Spleen (tissue), 11 donors: ENCODE data around the gene FLNB. TPM values are rescaled to one million over a fixed set of nuclear protein-coding genes. Genes with fewer than 3 reads are reported as not detected.
A peak's percentile ranks its signal among the peaks of the same experiment; 100 is the strongest.

Experiments
- DNase-seq: peaks from one replicate; pipeline ENCODE4 v3.0.0-alpha.2; 2020
- H3K27ac ChIP-seq, 8 donors: fragments of 200-600 bp; sonication (generic) in 7 of 8; 1 replicate in 4 of 8; 2 replicates in 4 of 8; pipeline versions ENCODE4 v1.5.0 to v1.8.0; 2016 to 2021; ENCODE audit warnings: inconsistent platforms in 4 of 8, mild to moderate bottlenecking in 4 of 8, moderate library complexity in 1 of 8
- H3K27me3 ChIP-seq, 7 donors: fragments of 200-600 bp; sonication (generic) in 6 of 7; replicated peaks in 1 of 7; 1 replicate in 4 of 7; 2 replicates in 3 of 7; pipeline versions ENCODE4 v1.5.0 to v1.8.0; 2016 to 2021; ENCODE audit warnings: inconsistent platforms in 3 of 7, mild to moderate bottlenecking in 1 of 7
- H3K36me3 ChIP-seq, 6 donors: fragments of 200-600 bp; sonication (generic) in 5 of 6; 1 replicate in 4 of 6; 2 replicates in 2 of 6; pipeline versions ENCODE4 v1.5.0 to v1.8.0; 2016 to 2021; ENCODE audit warnings: inconsistent platforms in 2 of 6
- H3K4me1 ChIP-seq, 6 donors: fragments of 200-600 bp; sonication (generic) in 5 of 6; 1 replicate in 3 of 6; 2 replicates in 3 of 6; pipeline versions ENCODE4 v1.5.0 to v1.8.0; 2016 to 2021; ENCODE audit warnings: inconsistent platforms in 3 of 6
- H3K4me3 ChIP-seq, 8 donors: fragments of 200-600 bp; sonication (generic) in 7 of 8; 1 replicate in 4 of 8; 2 replicates in 4 of 8; pipeline versions ENCODE4 v1.5.0 to v1.8.0; 2016 to 2021; ENCODE audit warnings: inconsistent platforms in 4 of 8, mild to moderate bottlenecking in 4 of 8, moderate library complexity in 2 of 8
- H3K9me3 ChIP-seq, 8 donors: fragments of 200-600 bp; sonication (generic) in 7 of 8; 1 replicate in 4 of 8; 2 replicates in 4 of 8; pipeline versions ENCODE4 v1.5.0 to v1.8.0; 2016 to 2021; ENCODE audit warnings: inconsistent platforms in 4 of 8
- CTCF ChIP-seq, 11 experiments: fragments of 200-600 bp in 7 of 11; fragments of 450-650 bp in 4 of 11; sonication (generic) in 4 of 11; IDR thresholded peaks in 8 of 11; conservative IDR thresholded peaks in 3 of 11; 1 replicate in 7 of 11; 2 replicates in 4 of 11; pipeline versions ENCODE4 v1.4.0 to v1.8.0; 2016 to 2021; ENCODE audit warnings: antibody characterized with exemption in 11 of 11, inconsistent platforms in 4 of 11, mild to moderate bottlenecking in 1 of 11
- POLR2A ChIP-seq, 3 donors: fragments of 450-650 bp; IDR thresholded peaks; one replicate each; pipeline ENCODE4 v1.5.1; 2017; ENCODE audit warnings: antibody characterized with exemption in 3 of 3, mild to moderate bottlenecking in 1 of 3
- POLR2AphosphoS5 ChIP-seq, 3 donors: sonication (generic); formaldehyde crosslinking; IDR thresholded peaks; one replicate each; pipeline ENCODE4 v1.5.1; 2017; ENCODE audit warnings: antibody characterized with exemption in 3 of 3
- WGBS, 5 donors: extraction: QIAGEN DNeasy Blood & Tissue Kit in 3 of 5; methylation state at CpG; one replicate each; pipeline versions ENCODE4 v1.1.5 to v1.1.7; 2013 to 2018; 5-methylcytosine and 5-hydroxymethylcytosine counted together
- intact Hi-C: fragments of 100-400 bp; cut with DNase I; formaldehyde crosslinking; loops from one replicate; pipeline ENCODE4 v1.15.0; 2023; ENCODE audit warnings: low total_unique reads
- polyA plus RNA-seq, 3 donors: library from polyadenylated mRNA; stranded (reverse); fragments of 200-250 nt; gene quantifications; one replicate each; pipeline ENCODE4 v1.2.1, GENCODE V29; 2013
- total RNA-seq, 7 donors: library from RNA; depleted of rRNA in 3 of 7; stranded (reverse); fragments of >200 nt in 3 of 7; fragmentation: NEBNext Ultra II Directional in 4 of 7; extraction: Animal tissue kit (Norgen Biotek cat#: 25700) in 4 of 7; gene quantifications; one replicate each; pipeline versions ENCODE4 v1.1.0 to v1.2.1, GENCODE V29; 2016 to 2021
- donor health status: healthy with polysubstance abuse.
- donor health status: DM: no; HTN: no; CAD: no; lungs with moderate emphysema.
- donor health status: DM: no; HTN: no; CAD: no.
- donor health status: Bipolar disorder and iron deficiency.
- donor health status: healthy.
- donor health status: DM: no; HTN: no; CAD: no.
- donor health status: DM: yes; HTN: yes; CAD: no.

The FLNB gene
- total and polyA plus RNA-seq, 10 donors, result 38.9 to 163 (median 96.7) TPM

GRCh38 chr3:58202917-58203360, 194.7 kb downstream of the FLNB start:
- Histone ChIP-seq H3K36me3 (peaks cover 0 to 20% (median 0%) of the 10 kb centered on the region in 6 donors), H3K27me3 (no peaks in the 10 kb centered on the region), H3K4me3 (no peak overlapping the region), H3K27ac (peak overlapping the region in 6 of 8 donors; percentile 9 to 81 (median 52)), H3K9me3 (peaks cover 0 to 6% (median 0%) of the 10 kb centered on the region in 8 donors), H3K4me1 (peaks cover 28 to 73% (median 53%) of the 10 kb centered on the region in 6 donors)
- intact Hi-C loops, result no loop called here
- 47 to 75% (median 59%) methylated on average over 9 of the region's 9 CpGs for WGBS, 5 donors
- no peak for DNase-seq
- peak in 2 of 3 donors; percentile 22 to 72 for TF ChIP-seq POLR2AphosphoS5 (IDR thresholded peaks at IDR 0.05)
- no peak for TF ChIP-seq POLR2A (IDR thresholded peaks at IDR 0.05)

- DNase-seq, result no peak
- no peak for TF ChIP-seq POLR2AphosphoS5 (IDR thresholded peaks at IDR 0.05)
- TF ChIP-seq CTCF (IDR thresholded peaks at IDR 0.05 in 8 of 11, conservative IDR thresholded peaks at IDR 0.05 in 3 of 11), result no peak
- TF ChIP-seq POLR2A (IDR thresholded peaks at IDR 0.05), result no peak
- H3K9me3 ChIP-seq, result peaks cover 0 to 6% (median 0%) of the 10 kb centered on the region in 8 donors
- intact Hi-C loops, result no loop called here
- peaks cover 0 to 20% (median 0%) of the 10 kb centered on the region in 6 donors for H3K36me3 ChIP-seq
- H3K27me3 ChIP-seq, result no peaks in the 10 kb centered on the region
- H3K4me1 ChIP-seq, result peaks cover 22 to 70% (median 47%) of the 10 kb centered on the region in 6 donors
- 80 to 95% (median 91%) methylated on average over 4 of the region's 4 CpGs for WGBS, 5 donors
- H3K27ac ChIP-seq, result peak overlapping the region in 5 of 8 donors; percentile 9 to 81 (median 53)
- no peak overlapping the region for H3K4me3 ChIP-seq
These were observed 195.3 kb downstream of the FLNB start for GRCh38 chr3:58203541-58203940.

- Histone ChIP-seq H3K9me3 (peaks cover 0 to 6% (median 0%) of the 10 kb centered on the region in 8 donors), H3K36me3 (peaks cover 0 to 20% (median 0%) of the 10 kb centered on the region in 6 donors), H3K4me1 (peaks cover 10 to 60% (median 37%) of the 10 kb centered on the region in 6 donors), H3K27me3 (no peaks in the 10 kb centered on the region), H3K27ac (peak overlapping the region in 4 of 8 donors; percentile 7 to 54 (median 20)), H3K4me3 (no peak overlapping the region)
- intact Hi-C loops, result no loop called here
- WGBS, 5 donors, result 61 to 86% (median 79%) methylated on average over 4 of the region's 4 CpGs
- TF ChIP-seq POLR2A (IDR thresholded peaks at IDR 0.05) (no peak), CTCF (IDR thresholded peaks at IDR 0.05 in 8 of 11, conservative IDR thresholded peaks at IDR 0.05 in 3 of 11) (no peak), POLR2AphosphoS5 (IDR thresholded peaks at IDR 0.05) (no peak)
- DNase-seq, result no peak
These were observed 196.5 kb downstream of the FLNB start for GRCh38 chr3:58204720-58205119.

- H3K36me3 ChIP-seq, result peaks cover 0 to 20% (median 0%) of the 10 kb centered on the region in 6 donors
- 89 to 94% (median 91%) methylated on average over 4 of the region's 4 CpGs for WGBS, 5 donors
- no peak for DNase-seq
- peaks cover 0 to 6% (median 0%) of the 10 kb centered on the region in 8 donors for H3K9me3 ChIP-seq
- intact Hi-C loops, result no loop called here
- no peak overlapping the region for H3K4me3 ChIP-seq
- H3K27ac ChIP-seq, result peak overlapping the region in 4 of 8 donors; percentile 20 to 54 (median 29)
- peaks cover 9 to 60% (median 30%) of the 10 kb centered on the region in 6 donors for H3K4me1 ChIP-seq
- TF ChIP-seq POLR2A (IDR thresholded peaks at IDR 0.05) (no peak), CTCF (IDR thresholded peaks at IDR 0.05 in 8 of 11, conservative IDR thresholded peaks at IDR 0.05 in 3 of 11) (no peak)
- no peaks in the 10 kb centered on the region for H3K27me3 ChIP-seq
These were observed 197.8 kb downstream of the FLNB start for GRCh38 chr3:58205981-58206380.
